Islet precursor cell (in vitro differentiated cells): Measurements from ENCODE around the gene CCL7.

ENCODE experiments used
- DNase-seq: peaks from one replicate; pipeline ENCODE4 v3.0.0-alpha.2; 2018

CCL7 gene

GRCh38 chr17:34291721-34292348, 21.8 kb downstream of the CCL7 start:
- DNase-seq: peak; percentile 68

DNA sequence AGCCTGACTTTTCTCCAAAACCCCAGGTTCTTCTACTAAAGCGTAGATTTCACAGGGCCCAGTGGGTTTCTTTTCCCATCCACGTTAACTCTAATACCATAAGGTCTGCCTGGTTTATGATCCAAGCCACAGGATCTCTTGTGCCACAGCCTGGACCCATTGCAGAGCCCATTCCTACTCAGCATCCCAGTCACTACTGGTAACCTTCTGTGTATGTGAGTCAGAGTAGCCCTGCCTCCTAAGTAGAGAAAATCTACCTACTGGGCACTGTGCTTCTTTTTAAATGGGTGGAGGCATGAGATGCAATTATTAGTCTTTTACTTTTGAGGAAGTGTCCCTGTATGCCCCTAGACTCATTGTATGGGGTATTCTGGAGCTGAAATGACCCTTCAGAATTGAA, 29.0 kb downstream of the CCL7 start:
- peak; percentile 40 for DNase-seq

- peak; percentile 63 for DNase-seq
Observed at GRCh38 chr17:34299956-34300577, 30.0 kb downstream of the CCL7 start.

GRCh38 chr17:34300652-34301370, 30.8 kb downstream of the CCL7 start:
- peak; percentile 78 for DNase-seq

GRCh38 chr17:34301986-34302385, 32.0 kb downstream of the CCL7 start:
- DNase-seq: peak; percentile 24

- DNase-seq: peak; percentile 4
Observed at GRCh38 chr17:34302636-34303035, 32.6 kb downstream of the CCL7 start.

DNA sequence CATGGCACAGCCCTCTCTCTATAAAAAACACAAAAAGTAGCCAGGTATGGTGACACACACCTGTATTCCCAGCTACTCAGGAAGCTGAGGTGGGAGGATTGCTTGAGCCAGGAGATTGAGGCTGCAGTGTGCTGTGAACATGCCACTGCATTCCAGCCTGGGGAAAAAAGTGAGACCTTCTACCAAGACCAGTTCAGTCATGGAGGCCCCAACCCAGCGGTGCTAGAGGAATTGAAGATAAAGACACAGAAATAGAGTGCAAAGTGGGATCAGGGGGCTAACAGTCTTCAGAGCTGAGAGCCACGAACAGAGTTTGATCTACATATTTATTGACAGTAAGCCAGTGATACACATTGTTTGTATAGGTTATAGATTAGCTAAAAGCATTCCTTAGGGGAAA, 33.6 kb downstream of the CCL7 start:
- peak; percentile 46 for DNase-seq

GRCh38 chr17:34305061-34305460, 35.0 kb downstream of the CCL7 start:
- DNase-seq: peak; percentile 21

DNA sequence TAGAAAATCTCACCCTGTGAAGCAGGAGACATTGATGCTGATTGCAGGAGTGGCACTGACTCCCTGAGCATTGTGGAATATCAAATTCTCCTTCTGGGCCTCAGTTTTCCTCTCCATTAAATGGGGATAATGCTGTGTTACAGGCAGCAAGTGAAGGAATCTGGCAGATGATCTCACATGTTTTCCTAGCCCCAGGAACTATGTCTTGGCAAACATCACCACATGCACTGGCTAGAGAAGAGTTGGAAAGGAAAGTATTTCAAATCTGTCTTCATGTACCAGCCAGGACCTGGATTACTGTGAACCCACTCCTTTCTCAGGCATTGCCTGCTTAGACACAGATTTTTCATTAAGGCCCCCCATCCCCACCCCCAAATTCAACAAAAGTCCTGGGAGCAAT, 35.6 kb downstream of the CCL7 start:
- peak; percentile 22 for DNase-seq

- peak; percentile 58 for DNase-seq
Observed at GRCh38 chr17:34306466-34306865, 36.4 kb downstream of the CCL7 start.

DNA sequence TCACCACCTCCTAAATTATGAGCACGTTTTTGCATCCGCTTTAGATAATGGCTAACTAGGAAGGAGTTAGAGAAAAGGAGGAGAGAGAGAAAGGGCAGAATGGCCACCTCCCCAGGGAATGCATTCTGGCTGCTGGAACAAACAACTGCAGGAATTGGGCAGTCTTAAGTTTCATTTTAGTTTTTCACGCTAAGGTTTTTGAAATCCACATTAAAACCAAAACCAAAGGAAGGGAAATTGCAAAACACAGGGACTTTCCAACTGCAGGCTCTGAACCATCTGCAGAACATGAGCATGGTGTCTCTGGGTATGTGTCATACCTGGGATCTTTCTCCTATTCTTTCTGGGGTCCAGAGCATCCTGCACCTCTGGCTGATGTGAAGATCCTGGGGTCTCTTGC, 37.1 kb downstream of the CCL7 start:
- peak; percentile 20 for DNase-seq

GRCh38 chr17:34308371-34308770, 38.4 kb downstream of the CCL7 start:
- no peak for DNase-seq

DNA sequence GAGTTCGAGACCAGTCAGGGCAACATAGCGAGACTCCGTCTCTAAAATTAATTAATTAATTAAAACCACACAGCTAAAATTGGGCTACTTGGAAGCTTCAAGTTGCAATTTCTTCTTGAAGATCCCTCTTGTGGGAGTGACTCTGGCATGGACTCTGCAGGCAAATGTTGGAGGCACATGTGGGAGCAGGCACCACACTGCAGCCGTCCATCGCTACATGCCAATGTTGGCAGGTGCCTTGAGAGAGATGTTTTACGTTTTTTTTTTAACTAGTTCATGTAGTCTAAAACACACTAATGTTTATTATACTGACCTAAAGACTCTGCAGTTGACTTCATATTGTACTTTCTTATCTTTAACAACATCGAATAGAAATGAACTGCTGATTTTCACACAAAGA, 41.3 kb downstream of the CCL7 start:
- peak; percentile 38 for DNase-seq

GRCh38 chr17:34312080-34312479, 42.1 kb downstream of the CCL7 start:
- no peak for DNase-seq

- DNase-seq: peak; percentile 13
Observed at GRCh38 chr17:34313164-34313563, 43.1 kb downstream of the CCL7 start.

GRCh38 chr17:34314279-34314678, 44.3 kb downstream of the CCL7 start:
- peak; percentile 23 for DNase-seq

DNA sequence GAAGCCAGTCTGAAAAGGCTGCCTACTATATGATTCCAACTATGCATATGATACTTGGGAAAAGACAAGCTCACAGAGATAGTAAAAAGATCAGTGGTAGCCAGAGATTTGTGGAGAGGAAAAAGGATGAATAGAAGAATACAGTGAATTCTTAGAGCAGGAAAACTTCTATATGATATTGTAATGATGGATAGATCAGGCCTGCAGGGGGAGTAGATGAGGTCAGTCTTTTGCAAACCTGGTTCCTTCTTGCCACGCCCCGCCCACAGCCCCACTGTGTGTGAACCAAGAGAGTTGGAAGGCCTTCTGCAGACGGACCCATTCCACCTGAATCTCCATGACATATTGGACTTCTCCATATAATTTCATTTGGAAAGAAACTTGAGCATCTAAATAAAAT, 48.5 kb downstream of the CCL7 start:
- no peak for DNase-seq

- DNase-seq: no peak
Observed at GRCh38 chr17:34319039-34319483, 49.0 kb downstream of the CCL7 start, which contains the start of gene CCL8. Gene CCL8 (plus strand): TSS chr17:34319435. CDS start chr17:34319502, 67 bp downstream.
